ENCODE results near the gene ANKRD13D.

DNA sequence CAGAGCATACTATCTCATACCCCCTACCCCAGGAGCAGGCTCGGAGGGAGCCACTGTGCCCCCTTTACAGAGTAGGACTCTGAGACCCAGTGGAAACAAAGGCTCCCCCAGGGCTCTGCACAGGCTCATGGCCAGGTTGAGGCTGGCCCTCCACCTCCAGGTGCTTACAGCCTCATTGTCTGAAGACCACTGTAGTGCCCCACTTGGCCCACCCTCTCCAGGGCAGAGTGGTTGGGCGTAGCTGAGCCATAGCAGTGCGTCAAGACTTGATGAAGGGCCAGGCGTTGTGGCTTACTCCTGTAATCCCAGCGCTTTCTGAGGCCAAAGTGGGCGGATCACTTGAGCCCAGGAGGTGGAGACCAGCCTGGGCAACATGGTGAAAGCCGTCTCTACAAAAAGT, 1.7 kb downstream of the ANKRD13D start:
- TF ChIP-seq POLR2A (IDR thresholded peaks at IDR 0.05; ENCODE audit: low read depth, low read length) (no peak), POLR2AphosphoS5 (IDR thresholded peaks at IDR 0.05; ENCODE audit: low read depth, low read length) (no peak), POU2F2 (IDR thresholded peaks at IDR 0.05; ENCODE audit: low read depth, low read length) (no peak)

Data from GM12891 (cell line).